Activated CD4-positive, CD25-positive, alpha-beta regulatory T cell treated with anti-CD3 and anti-CD28 coated beads, Interleukin-2, amount 50 U/mL, for 72 hours (primary cell): ENCODE results near the gene ENOX2.

Experiments
- DNase-seq: peaks from one replicate; pipeline ENCODE4 v3.0.0; 2021

ENOX2 gene

GRCh38 chrX:130879869-130880268, 23.1 kb downstream of the ENOX2 start:
- DNase-seq: no peak

GRCh38 chrX:130878350-130879341, 24.4 kb downstream of the ENOX2 start:
- DNase-seq: no peak

- DNase-seq: no peak
Observed at GRCh38 chrX:130877892-130878341, 25.1 kb downstream of the ENOX2 start.

- DNase-seq: no peak
Observed at GRCh38 chrX:130876226-130876625, 26.8 kb downstream of the ENOX2 start.

- DNase-seq: no peak
Observed at GRCh38 chrX:130874751-130875150, 28.3 kb downstream of the ENOX2 start.

GRCh38 chrX:130869239-130869638, 33.8 kb downstream of the ENOX2 start:
- DNase-seq: no peak

- DNase-seq: no peak
Observed at GRCh38 chrX:130861462-130861861, 41.5 kb downstream of the ENOX2 start.

- DNase-seq: no peak
Observed at GRCh38 chrX:130857207-130857606, 45.8 kb downstream of the ENOX2 start.

- DNase-seq: no peak
Observed at GRCh38 chrX:130851569-130851968, 51.4 kb downstream of the ENOX2 start.

GRCh38 chrX:130848763-130849162, 54.2 kb downstream of the ENOX2 start:
- no peak for DNase-seq

GRCh38 chrX:130846746-130847145, 56.3 kb downstream of the ENOX2 start:
- no peak for DNase-seq

GRCh38 chrX:130841776-130842175, 61.2 kb downstream of the ENOX2 start:
- DNase-seq: no peak

- no peak for DNase-seq
Observed at GRCh38 chrX:130840345-130840744, 62.7 kb downstream of the ENOX2 start.

- no peak for DNase-seq
Observed at GRCh38 chrX:130836447-130836846, 66.6 kb downstream of the ENOX2 start.

GRCh38 chrX:130834830-130835229, 68.2 kb downstream of the ENOX2 start:
- no peak for DNase-seq

- DNase-seq: no peak
Observed at GRCh38 chrX:130834149-130834548, 68.9 kb downstream of the ENOX2 start.

- no peak for DNase-seq
Observed at GRCh38 chrX:130831347-130831722, 71.7 kb downstream of the ENOX2 start.

- DNase-seq: no peak
Observed at GRCh38 chrX:130830599-130831346, 72.2 kb downstream of the ENOX2 start.

- no peak for DNase-seq
Observed at GRCh38 chrX:130829526-130830515, 73.2 kb downstream of the ENOX2 start.

GRCh38 chrX:130828641-130829040, 74.4 kb downstream of the ENOX2 start:
- DNase-seq: no peak

GRCh38 chrX:130827648-130828047, 75.4 kb downstream of the ENOX2 start:
- no peak for DNase-seq

- DNase-seq: no peak
Observed at GRCh38 chrX:130826249-130826648, 76.8 kb downstream of the ENOX2 start.

GRCh38 chrX:130825525-130825924, 77.5 kb downstream of the ENOX2 start:
- DNase-seq: no peak
